H1 (cell line): Measurements from ENCODE around the gene MAN1C1. TPM values are rescaled to one million over a fixed set of nuclear protein-coding genes. Genes with fewer than 3 reads are reported as not detected.

Source experiments
- CTCF ChIA-PET: fragments of 300-600 bp; sonication (Branson Sonifier 250); formaldehyde crosslinking; loops from one replicate; lab custom pipeline; 2021; ENCODE audit not compliant: partially characterized antibody; lab: Charles Lee
- POLR2A ChIA-PET: fragments of 300-600 bp; sonication (Branson Sonifier 250); formaldehyde crosslinking; loops from one replicate; lab custom pipeline; 2021; ENCODE audit warnings: inconsistent platforms; ENCODE audit not compliant: partially characterized antibody; lab: Charles Lee
- DNase-seq, 2 experiments: peaks; one replicate each; pipeline versions ENCODE4 v3.0.0 to v3.0.0-alpha.2; 2010 to 2022; ENCODE audit warnings: low spot score in 2 of 2, low read depth in 1 of 2, mixed read lengths in 1 of 2
- FAIRE-seq: peaks from 2 replicates; lab custom pipeline; 2011; peaks lifted over from hg19 to GRCh38; lab: Jason Lieb, UNC
- H2AFZ ChIP-seq: 2 replicates; pipeline ENCODE4 v1.8.1; 2012; ENCODE audit warnings: low read length, inconsistent platforms
- H2AK5ac ChIP-seq: 2 replicates; pipeline ENCODE4 v1.6.1; 2013; ENCODE audit warnings: low read depth, low read length
- H2BK120ac ChIP-seq: replicated peaks from 2 replicates; pipeline ENCODE3; 2013; ENCODE audit warnings: low read depth, low read length, inconsistent platforms
- H2BK12ac ChIP-seq: 2 replicates; pipeline ENCODE4 v1.6.1; 2013; ENCODE audit warnings: low read depth, low read length
- H2BK15ac ChIP-seq: 2 replicates; pipeline ENCODE4 v1.6.1; 2013; ENCODE audit warnings: low read length
- H2BK20ac ChIP-seq: 2 replicates; pipeline ENCODE4 v1.6.1; 2013; ENCODE audit warnings: low read length
- H2BK5ac ChIP-seq: 2 replicates; pipeline ENCODE4 v1.6.1; 2013; ENCODE audit warnings: low read depth, low read length
- H3K14ac ChIP-seq: 2 replicates; pipeline ENCODE4 v1.6.1; 2013; ENCODE audit warnings: inconsistent platforms; ENCODE audit not compliant: insufficient read length
- H3K18ac ChIP-seq: 2 replicates; pipeline ENCODE4 v1.6.1; 2013; ENCODE audit warnings: low read length; ENCODE audit errors: extremely low read depth
- H3K23ac ChIP-seq: 2 replicates; pipeline ENCODE4 v1.6.1; 2013; ENCODE audit warnings: inconsistent platforms; ENCODE audit not compliant: insufficient read length
- H3K23me2 ChIP-seq: 2 replicates; pipeline ENCODE4 v1.6.1; 2013; ENCODE audit warnings: low read depth, low read length
- H3K27ac ChIP-seq: 2 replicates; pipeline ENCODE4 v1.6.1; 2011; ENCODE audit warnings: low read depth, low read length, inconsistent platforms
- H3K27me3 ChIP-seq, 4 experiments: replicated peaks in 1 of 4; 1 replicate in 1 of 4; 2 replicates in 3 of 4; pipeline versions ENCODE4 v1.6.1 to v1.8.1; 2011 to 2013; ENCODE audit warnings: low read length in 3 of 4, mild to moderate bottlenecking in 3 of 4, inconsistent platforms in 2 of 4, mixed read lengths in 2 of 4, moderate library complexity in 1 of 4; ENCODE audit not compliant: control insufficient read depth in 3 of 4, insufficient read depth in 3 of 4; ENCODE audit errors: extremely low read depth in 1 of 4
- H3K36me3 ChIP-seq, 4 experiments: 2 replicates each; pipeline versions ENCODE4 v1.6.1 to v1.8.1; 2011 to 2013; ENCODE audit warnings: mild to moderate bottlenecking in 4 of 4, low read length in 3 of 4, moderate library complexity in 2 of 4, control low read depth in 1 of 4, inconsistent platforms in 1 of 4; ENCODE audit not compliant: insufficient read depth in 4 of 4, control insufficient read depth in 2 of 4
- H3K4ac ChIP-seq: replicated peaks from 2 replicates; pipeline ENCODE3; 2013; ENCODE audit warnings: low read length, low read depth, mixed read lengths, inconsistent platforms; ENCODE audit not compliant: insufficient read length
- H3K4me1 ChIP-seq, 4 experiments: replicated peaks in 1 of 4; 1 replicate in 1 of 4; 2 replicates in 3 of 4; pipeline versions ENCODE4 v1.6.1 to v1.8.1; 2011 to 2013; ENCODE audit warnings: low read length in 3 of 4, inconsistent platforms in 2 of 4, mixed read lengths in 1 of 4; ENCODE audit not compliant: insufficient read depth in 4 of 4, control insufficient read depth in 3 of 4
- H3K4me2 ChIP-seq, 2 experiments: 2 replicates each; pipeline versions ENCODE4 v1.6.1 to v1.8.1; 2011 to 2013; ENCODE audit warnings: low read depth in 2 of 2, low read length in 2 of 2, control low read depth in 1 of 2, inconsistent platforms in 1 of 2, mild to moderate bottlenecking in 1 of 2; ENCODE audit not compliant: insufficient read depth in 1 of 2
- H3K4me3 ChIP-seq, 4 experiments: fragments of 200-600, 300-600 bp in 1 of 4; sonication (generic), shearing (Covaris generic), sonication (Bioruptor Twin) in 1 of 4; 2 replicates each; pipeline versions ENCODE4 v1.5.1 to v1.8.1; 2011 to 2016; ENCODE audit warnings: low read length in 4 of 4, low read depth in 3 of 4, control low read depth in 2 of 4, inconsistent platforms in 2 of 4, mild to moderate bottlenecking in 2 of 4, mixed read lengths in 1 of 4, moderate library complexity in 1 of 4; ENCODE audit not compliant: insufficient read depth in 2 of 4; ENCODE audit errors: extremely low read depth in 1 of 4
- H3K56ac ChIP-seq: replicated peaks from 2 replicates; pipeline ENCODE3; 2013; ENCODE audit warnings: low read depth, mild to moderate bottlenecking, mixed read lengths, low read length, inconsistent platforms; ENCODE audit not compliant: insufficient read length
- H3K79me1 ChIP-seq: 2 replicates; pipeline ENCODE4 v1.6.1; 2013; ENCODE audit warnings: low read depth, low read length, control low read depth
- H3K79me2 ChIP-seq, 2 experiments: 2 replicates each; pipeline versions ENCODE4 v1.6.1 to v1.8.1; 2012 to 2013; ENCODE audit warnings: low read length in 2 of 2, mild to moderate bottlenecking in 2 of 2, inconsistent platforms in 1 of 2; ENCODE audit not compliant: insufficient read depth in 2 of 2, control insufficient read depth in 1 of 2
- H3K9ac ChIP-seq, 4 experiments: replicated peaks in 1 of 4; 1 replicate in 1 of 4; 2 replicates in 3 of 4; pipeline versions ENCODE4 v1.6.1 to v1.8.1; 2011 to 2013; ENCODE audit warnings: low read depth in 3 of 4, low read length in 3 of 4, control low read depth in 2 of 4, mild to moderate bottlenecking in 2 of 4, moderate library complexity in 2 of 4, inconsistent platforms in 1 of 4; ENCODE audit errors: extremely low read depth in 1 of 4
- H3K9me3 ChIP-seq, 2 experiments: 2 replicates each; pipeline versions ENCODE4 v1.6.1 to v1.8.1; 2012 to 2013; ENCODE audit warnings: mild to moderate bottlenecking in 2 of 2, moderate library complexity in 2 of 2, control low read depth in 1 of 2, inconsistent platforms in 1 of 2, low read depth in 1 of 2, low read length in 1 of 2, mixed read lengths in 1 of 2; ENCODE audit not compliant: insufficient read depth in 2 of 2
- H4K20me1 ChIP-seq, 2 experiments: replicated peaks in 1 of 2; 2 replicates each; pipeline versions ENCODE3 to v1.8.1; 2011 to 2013; ENCODE audit warnings: inconsistent platforms in 2 of 2, low read length in 2 of 2, mild to moderate bottlenecking in 1 of 2; ENCODE audit not compliant: insufficient read depth in 2 of 2, control insufficient read depth in 1 of 2
- H4K5ac ChIP-seq: 2 replicates; pipeline ENCODE4 v1.6.1; 2013; ENCODE audit warnings: low read length, low read depth, mixed read lengths, inconsistent platforms; ENCODE audit not compliant: insufficient read length
- H4K8ac ChIP-seq: 2 replicates; pipeline ENCODE4 v1.8.0; 2013; ENCODE audit warnings: mild to moderate bottlenecking, moderate library complexity, low read length, inconsistent platforms; ENCODE audit not compliant: insufficient read depth; ENCODE audit errors: extremely low read depth
- H4K91ac ChIP-seq: replicated peaks from 2 replicates; pipeline ENCODE3; 2013; ENCODE audit warnings: low read length, mixed read lengths, inconsistent platforms; ENCODE audit not compliant: insufficient read length
- HDAC2 ChIP-seq, 2 experiments: fragments of 300-600 bp in 1 of 2; sonication (generic) in 1 of 2; IDR thresholded peaks; 2 replicates each; pipeline ENCODE4 v1.6.1; 2011 to 2012; ENCODE audit warnings: low read depth in 2 of 2, low read length in 2 of 2, mild to moderate bottlenecking in 2 of 2, moderate library complexity in 2 of 2, borderline replicate concordance in 1 of 2, inconsistent platforms in 1 of 2
- HDAC6 ChIP-seq: IDR thresholded peaks from one replicate; pipeline ENCODE4 v1.7.1; 2012; ENCODE audit warnings: low read depth, mild to moderate bottlenecking, inconsistent platforms, low read length, moderate library complexity
- KDM4A ChIP-seq: IDR thresholded peaks from one replicate; pipeline ENCODE4 v1.7.1; 2012; ENCODE audit warnings: low read depth, mild to moderate bottlenecking, moderate library complexity, low read length, inconsistent platforms; ENCODE audit not compliant: severe bottlenecking
- MAFK ChIP-seq: IDR thresholded peaks from 2 replicates; pipeline ENCODE4 v1.6.1; 2012; ENCODE audit warnings: low read depth, mild to moderate bottlenecking, improper control_type of control experiment, low read length
- PHF8 ChIP-seq: fragments of 200-600 bp; sonication (generic); conservative IDR thresholded peaks from 2 replicates; pipeline ENCODE4 v1.7.1; 2012; ENCODE audit warnings: low read depth, mild to moderate bottlenecking, inconsistent platforms, low read length, moderate library complexity
- SIRT6 ChIP-seq: IDR thresholded peaks from one replicate; pipeline ENCODE4 v1.7.1; 2012; ENCODE audit warnings: low read length, inconsistent platforms
- SP1 ChIP-seq: IDR thresholded peaks from 2 replicates; pipeline ENCODE4 v1.6.1; 2011; ENCODE audit warnings: low read depth, low read length
- WGBS, 2 experiments: shearing (Covaris generic) in 1 of 2; methylation state at CpG; one replicate each; pipeline versions ENCODE4 v1.1.6 to v1.1.7; 2013 to 2015; ENCODE audit warnings: low lambda C conversion rate in 2 of 2, mixed read lengths in 2 of 2, inconsistent platforms in 1 of 2, low coverage in 1 of 2, missing lambda C conversion rate in 1 of 2; ENCODE audit not compliant: insufficient replicate concordance in 2 of 2, insufficient coverage in 1 of 2, insufficient read length in 1 of 2; ENCODE audit errors: extremely low coverage in 1 of 2, missing lambda C conversion rate in 1 of 2; 5-methylcytosine and 5-hydroxymethylcytosine counted together
- polyA plus RNA-seq, 7 experiments: library from polyadenylated mRNA; depleted of rRNA in 3 of 7; stranded (reverse) in 5 of 7; unstranded in 2 of 7; fragments of >200 nt in 5 of 7; fragments of 200-250 nt in 2 of 7; gene quantifications; 1 replicate in 5 of 7; 2 replicates in 1 of 7; 4 replicates in 1 of 7; pipeline versions ENCODE4 v1.2.1 to v1.2.3, GENCODE V29; 2011 to 2013; ENCODE audit warnings: missing spikeins in 2 of 7, mixed read lengths in 2 of 7
- total RNA-seq: library from RNA; stranded (reverse); fragmentation: NEBNext Ultra II Directional; extraction: Animal tissue kit (Norgen Biotek cat#: 25700); gene quantifications from 2 replicates; pipeline ENCODE4 v1.2.1, GENCODE V29; 2021

Gene MAN1C1
- total and polyA plus RNA-seq, 2 of the 8 experiments (the other 6 are each of a cell fraction or from before 2014, with no cell fraction given) = 7.8 to 15.2 TPM

GRCh38 chr1:25569597-25570396 is 46.8 kb upstream of the MAN1C1 start:
- FAIRE-seq = no peak
- Histone ChIP-seq H3K9ac (no peak overlapping the region), H3K4me1 (peaks cover 0 to 44% (median 19%) of the 10 kb centered on the region in 4 experiments; a peak in 6 of 7 replicates), H4K5ac (no peak overlapping the region), H3K27ac (no peak overlapping the region), H3K56ac (no peak overlapping the region)
- TF ChIP-seq MAFK (no peak), HDAC6 (no peak), HDAC2 (IDR thresholded peaks at IDR 0.05; ENCODE audit: borderline replicate concordance in 1 of 2, low read depth in 2 of 2, low read length in 2 of 2) (no peak), SIRT6 (no peak), KDM4A (no peak), PHF8 (no peak), SP1 (no peak)
- TF ChIP-seq, all 59 proteins: peak for 0
- Histone ChIP-seq H3K23ac (no peak overlapping the region), H3K4ac (no peak overlapping the region), H3K18ac (no peak overlapping the region), H3K4me2 (no peak overlapping the region), H2BK20ac (no peak overlapping the region), H2BK5ac (peak overlapping the region; percentile 48; the same call in 1 of the 2 replicates), H2BK120ac (no peak overlapping the region), H4K8ac (no peak overlapping the region), H3K79me2 (no peaks in the 10 kb centered on the region), H3K36me3 (no peaks in the 10 kb centered on the region; a peak in 1 of 8 replicates), H3K79me1 (no peaks in the 10 kb centered on the region), H2BK15ac (no peak overlapping the region), H3K4me3 (no peak overlapping the region), H3K14ac (no peak overlapping the region), H3K23me2 (no peaks in the 10 kb centered on the region), H2BK12ac (no peak overlapping the region), H3K27me3 (no peaks in the 10 kb centered on the region), H4K91ac (no peak overlapping the region), H3K9me3 (no peaks in the 10 kb centered on the region), H2AFZ (no peak overlapping the region), H4K20me1 (peaks cover 0 to 2% of the 10 kb centered on the region in 2 experiments), H2AK5ac (0 out of 2 replicates have a peak overlapping the region, but pooled peaks have one; percentile 55)
- 90% methylated on average over 18 of the region's 18 CpGs; no CpG with 5 or more reads in 1 of the 2 experiments for WGBS, 2 experiments
- POLR2A ChIA-PET = interaction anchor here (0.5 to 1.6 kb wide), 4 partner anchors 11 to 232 kb away, joined by 3 to 4 read pairs (median 3); no protein-coding TSS in a partner anchor
- no peak for DNase-seq
- CTCF ChIA-PET = interaction anchor here (0.8 to 5.5 kb wide), 4 partner anchors 12 to 79 kb away, joined by 3 to 92 read pairs (median 38); no protein-coding TSS in a partner anchor
